Glutamatergic neuron (in vitro differentiated cells): Measurements from ENCODE around the gene MOXD1. TPM values are rescaled to one million over a fixed set of nuclear protein-coding genes. Genes with fewer than 3 reads are reported as not detected.
A peak's percentile ranks its signal among the peaks of the same experiment; 100 is the strongest.

ENCODE experiments used
- DNase-seq: peaks from one replicate; pipeline ENCODE4 v3.0.0; 2022
- H3K27ac Mint-ChIP-seq: one replicate; pipeline ENCODE4 v1.8.0; 2020; ENCODE audit warnings: mild to moderate bottlenecking, mixed read lengths, inconsistent platforms; ENCODE audit not compliant: unreplicated experiment
- H3K27me3 Mint-ChIP-seq: one replicate; pipeline ENCODE4 v1.8.0; 2020; ENCODE audit warnings: mild to moderate bottlenecking, moderate library complexity, mixed read lengths, inconsistent platforms; ENCODE audit not compliant: unreplicated experiment
- H3K36me3 Mint-ChIP-seq: one replicate; pipeline ENCODE4 v1.8.0; 2020; ENCODE audit warnings: mild to moderate bottlenecking, mixed read lengths, inconsistent platforms; ENCODE audit not compliant: unreplicated experiment
- H3K4me1 Mint-ChIP-seq: one replicate; pipeline ENCODE4 v1.8.0; 2020; ENCODE audit warnings: mild to moderate bottlenecking, low read depth, mixed read lengths, inconsistent platforms; ENCODE audit not compliant: unreplicated experiment
- H3K4me3 Mint-ChIP-seq: one replicate; pipeline ENCODE4 v1.8.0; 2020; ENCODE audit warnings: mild to moderate bottlenecking, mixed read lengths, inconsistent platforms; ENCODE audit not compliant: unreplicated experiment
- H3K9me3 Mint-ChIP-seq: one replicate; pipeline ENCODE4 v1.8.0; 2020; ENCODE audit warnings: mild to moderate bottlenecking, moderate library complexity, mixed read lengths, inconsistent platforms; ENCODE audit not compliant: unreplicated experiment
- CTCF ChIP-seq: fragments of 200-600 bp; sonication (generic); IDR thresholded peaks from one replicate; pipeline ENCODE4 v1.5.0; 2021; ENCODE audit not compliant: partially characterized antibody, unreplicated experiment
- long read RNA-seq: library from polyadenylated mRNA; unstranded; transcript quantifications from one replicate; pipeline ENCODE4 v2.0.0, GENCODE V29; 2020; ENCODE audit not compliant: unreplicated experiment
- total RNA-seq: library from RNA; stranded (reverse); fragmentation: NEBNext Ultra II Directional; extraction: Animal tissue kit (Norgen Biotek cat#: 25700); gene quantifications from one replicate; pipeline ENCODE4 v1.2.1, GENCODE V29; 2021; ENCODE audit not compliant: unreplicated experiment

The MOXD1 gene
- not detected for total RNA-seq
- long read RNA-seq: 0 reads

- peaks cover 6% of the 10 kb centered on the region for H3K27me3 Mint-ChIP-seq
- H3K27ac Mint-ChIP-seq: no peak within 1 kb of the TSS
- no peak for TF ChIP-seq CTCF
- no peaks in the 10 kb centered on the region for H3K4me1 Mint-ChIP-seq
- DNase-seq: peak; percentile 61
- no peaks in the 10 kb centered on the region for H3K36me3 Mint-ChIP-seq
- H3K9me3 Mint-ChIP-seq: no peaks in the 10 kb centered on the region
- H3K4me3 Mint-ChIP-seq: peak within 1 kb of the TSS; percentile 79
Measured at GRCh38 chr6:132400883-132401617, at the start of gene MOXD1. TSS of gene MOXD1 (minus strand) at chr6:132401475. CDS start at chr6:132401426, 49 bp downstream.

- DNase-seq: no peak
- H3K36me3 Mint-ChIP-seq: peaks cover 3% of the 10 kb centered on the region
- no peaks in the 10 kb centered on the region for H3K4me1 Mint-ChIP-seq
- no peak overlapping the region for H3K4me3 Mint-ChIP-seq
- TF ChIP-seq CTCF: no peak
- no peaks in the 10 kb centered on the region for H3K27me3 Mint-ChIP-seq
- no peak overlapping the region for H3K27ac Mint-ChIP-seq
- no peaks in the 10 kb centered on the region for H3K9me3 Mint-ChIP-seq
Measured at GRCh38 chr6:132446855-132447241, 45.6 kb upstream of the MOXD1 start.

- no peaks in the 10 kb centered on the region for H3K9me3 Mint-ChIP-seq
- TF ChIP-seq CTCF: no peak
- H3K27me3 Mint-ChIP-seq: no peaks in the 10 kb centered on the region
- no peak overlapping the region for H3K27ac Mint-ChIP-seq
- DNase-seq: no peak
- no peak overlapping the region for H3K4me3 Mint-ChIP-seq
- no peaks in the 10 kb centered on the region for H3K4me1 Mint-ChIP-seq
- peaks cover 7% of the 10 kb centered on the region for H3K36me3 Mint-ChIP-seq
Measured at GRCh38 chr6:132446141-132446854, 45.0 kb upstream of the MOXD1 start.

- H3K9me3 Mint-ChIP-seq: no peaks in the 10 kb centered on the region
- peaks cover 11% of the 10 kb centered on the region for H3K36me3 Mint-ChIP-seq
- no peak overlapping the region for H3K27ac Mint-ChIP-seq
- no peak overlapping the region for H3K4me3 Mint-ChIP-seq
- no peak for DNase-seq
- no peak for TF ChIP-seq CTCF
- no peaks in the 10 kb centered on the region for H3K4me1 Mint-ChIP-seq
- H3K27me3 Mint-ChIP-seq: peaks cover 2% of the 10 kb centered on the region
Measured at GRCh38 chr6:132445201-132445951, 44.1 kb upstream of the MOXD1 start.
